ENCODE results near the gene RHBDL2. TPM values are rescaled to one million over a fixed set of nuclear protein-coding genes. Genes with fewer than 3 reads are reported as not detected.

Gene RHBDL2
- total and polyA plus RNA-seq, 9 of the 15 experiments (the other 6 are each of a cell fraction or from before 2014, with no cell fraction given) = not detected

- no peak; the same call in 1 of the 2 replicates for TF ChIP-seq ARID4B (CRISPR knock-in tag; IDR thresholded peaks at IDR 0.05)
- TF ChIP-seq HMG20B (CRISPR knock-in tag; IDR thresholded peaks at IDR 0.05) = no peak
- peak; percentile 25 for TF ChIP-seq E2F8 (IDR thresholded peaks at IDR 0.05; ENCODE audit: low read depth, partially characterized antibody)
- TF ChIP-seq CTBP1 (IDR thresholded peaks at IDR 0.05; ENCODE audit: borderline replicate concordance) = peak; percentile 86
- TF ChIP-seq MLLT1 (IDR thresholded peaks at IDR 0.05) = peak in 1 of 2 experiments; percentile 12; a peak in 1 of 4 replicates
- TF ChIP-seq ZNF644 (tag; IDR thresholded peaks at IDR 0.05; ENCODE audit: low read depth) = no peak
- peak; percentile 21; the same call in 1 of the 2 replicates for TF ChIP-seq GATAD2B (IDR thresholded peaks at IDR 0.05; ENCODE audit: borderline replicate concordance)
- TF ChIP-seq SNIP1 (IDR thresholded peaks at IDR 0.05; ENCODE audit: low read depth) = no peak
- peak; percentile 98 for TF ChIP-seq USF1 (CRISPR knock-in tag; IDR thresholded peaks at IDR 0.05)
- no peak for TF ChIP-seq KLF1 (tag; IDR thresholded peaks at IDR 0.05)
- TF ChIP-seq ZKSCAN8 (CRISPR knock-in tag; IDR thresholded peaks at IDR 0.05) = no peak
- 0 out of 2 replicates have a peak, but pooled peaks have one; percentile 21 for TF ChIP-seq NBN (IDR thresholded peaks at IDR 0.05; ENCODE audit: low read depth)
- TF ChIP-seq HMG20A (CRISPR knock-in tag; conservative IDR thresholded peaks at IDR 0.05) = no peak
- TF ChIP-seq TGIF2 (CRISPR knock-in tag; IDR thresholded peaks at IDR 0.05) = no peak
- no peak for TF ChIP-seq ZNF717 (CRISPR knock-in tag; IDR thresholded peaks at IDR 0.05)
- no peak for TF ChIP-seq KAT7 (CRISPR knock-in tag; IDR thresholded peaks at IDR 0.05; ENCODE audit: borderline replicate concordance)
- no peak for TF ChIP-seq COPS2 (conservative IDR thresholded peaks at IDR 0.05)
- TF ChIP-seq HDAC3 (IDR thresholded peaks at IDR 0.05; ENCODE audit: borderline replicate concordance, partially characterized antibody) = no peak
- TF ChIP-seq SRSF3 (IDR thresholded peaks at IDR 0.05; ENCODE audit: insufficient read depth, low read length) = no peak
These were observed 81.8 kb downstream of the RHBDL2 start, which contains the start of gene RRAGC (continued) for GRCh38 chr1:38859561-38860453.

Data from K562 (cell line).